Ovary (tissue), 3 donors: ENCODE measurements around the gene ASIC1.

Experiments used
- CTCF ChIP-seq, 3 donors: fragments of 450-650 bp in 2 of 3; fragments of 200-600 bp in 1 of 3; IDR thresholded peaks; one replicate each; pipeline versions ENCODE4 v1.5.1 to v1.8.0; 2016 to 2022; ENCODE audit warnings: antibody characterized with exemption in 3 of 3, mild to moderate bottlenecking in 1 of 3
- EP300 ChIP-seq: sonication (generic); formaldehyde crosslinking; IDR thresholded peaks from one replicate; pipeline ENCODE4 v1.6.1; 2017; ENCODE audit warnings: antibody characterized with exemption
- POLR2A ChIP-seq: fragments of 450-650 bp; IDR thresholded peaks from one replicate; pipeline ENCODE4 v1.6.1; 2017; ENCODE audit warnings: antibody characterized with exemption, mild to moderate bottlenecking, moderate library complexity
- donor health status: DM: no; HTN: no; CAD: no.

GRCh38 chr12:50022903-50023302 lies 34.5 kb upstream of the ASIC1 start:
- TF ChIP-seq CTCF (IDR thresholded peaks at IDR 0.05) (no peak), POLR2A (no peak), EP300 (no peak)
